ENCODE measurements around the gene NEGR1. TPM values are rescaled to one million over a fixed set of nuclear protein-coding genes. Genes with fewer than 3 reads are reported as not detected.

The NEGR1 gene
- total RNA-seq, 1 donor from 2014 or later, result 4.0 TPM

DNA sequence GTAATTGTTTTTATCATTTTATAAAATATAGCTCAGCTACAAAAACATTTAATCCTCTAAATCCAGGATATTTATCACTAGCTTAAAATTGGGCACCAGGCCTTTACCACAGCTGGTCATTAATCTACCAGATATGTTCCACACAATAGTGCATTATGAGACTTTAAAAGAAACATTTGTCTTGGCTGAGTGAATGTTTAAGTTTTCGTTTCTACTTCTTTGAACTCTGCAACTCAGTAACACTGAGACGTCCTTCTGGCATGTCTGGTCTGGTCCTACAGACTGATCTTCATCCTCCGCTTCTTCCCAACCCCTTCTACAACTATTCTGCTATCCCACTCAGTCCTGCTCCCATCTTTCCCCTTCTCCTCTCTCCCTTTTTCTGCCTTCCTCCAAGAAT is 296.2 kb downstream of the NEGR1 start:
- no peaks in the 10 kb centered on the region for H3K27me3 ChIP-seq (ENCODE audit: control insufficient read depth, insufficient read depth, low read length)
- no peak overlapping the region for H3K4me3 ChIP-seq (ENCODE audit: low read depth, low read length)
- H3K36me3 ChIP-seq (ENCODE audit: control insufficient read depth, insufficient read depth, low read length), result no peaks in the 10 kb centered on the region
- TF ChIP-seq, protein P1, sequence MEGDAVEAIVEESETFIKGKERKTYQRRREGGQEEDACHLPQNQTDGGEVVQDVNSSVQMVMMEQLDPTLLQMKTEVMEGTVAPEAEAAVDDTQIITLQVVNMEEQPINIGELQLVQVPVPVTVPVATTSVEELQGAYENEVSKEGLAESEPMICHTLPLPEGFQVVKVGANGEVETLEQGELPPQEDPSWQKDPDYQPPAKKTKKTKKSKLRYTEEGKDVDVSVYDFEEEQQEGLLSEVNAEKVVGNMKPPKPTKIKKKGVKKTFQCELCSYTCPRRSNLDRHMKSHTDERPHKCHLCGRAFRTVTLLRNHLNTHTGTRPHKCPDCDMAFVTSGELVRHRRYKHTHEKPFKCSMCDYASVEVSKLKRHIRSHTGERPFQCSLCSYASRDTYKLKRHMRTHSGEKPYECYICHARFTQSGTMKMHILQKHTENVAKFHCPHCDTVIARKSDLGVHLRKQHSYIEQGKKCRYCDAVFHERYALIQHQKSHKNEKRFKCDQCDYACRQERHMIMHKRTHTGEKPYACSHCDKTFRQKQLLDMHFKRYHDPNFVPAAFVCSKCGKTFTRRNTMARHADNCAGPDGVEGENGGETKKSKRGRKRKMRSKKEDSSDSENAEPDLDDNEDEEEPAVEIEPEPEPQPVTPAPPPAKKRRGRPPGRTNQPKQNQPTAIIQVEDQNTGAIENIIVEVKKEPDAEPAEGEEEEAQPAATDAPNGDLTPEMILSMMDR (IDR thresholded peaks at IDR 0.05; ENCODE audit: insufficient read depth, low read length, poor library complexity, severe bottlenecking), result no peak
- no peak for DNase-seq (ENCODE audit: low read depth)

DNA sequence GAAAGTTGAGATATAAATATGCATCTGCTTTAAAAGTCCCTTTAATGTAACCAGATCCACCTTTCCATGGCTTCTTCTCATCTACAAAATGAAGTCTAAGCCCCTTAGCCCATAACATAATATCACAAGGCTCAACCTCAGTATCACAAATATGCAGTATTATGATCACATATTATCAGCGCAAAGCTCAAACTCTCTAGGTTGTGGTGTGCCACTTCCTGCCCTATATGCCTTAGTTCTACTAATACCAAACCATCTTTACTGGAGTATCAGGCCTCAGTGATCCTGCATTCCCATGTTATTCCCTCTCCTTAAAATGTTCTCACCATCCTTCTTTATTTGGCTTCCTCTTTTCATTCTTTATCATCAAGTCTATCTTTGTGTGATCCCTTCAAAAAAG is 301.8 kb downstream of the NEGR1 start:
- no peaks in the 10 kb centered on the region for H3K27me3 ChIP-seq (ENCODE audit: control insufficient read depth, insufficient read depth, low read length)

DNA sequence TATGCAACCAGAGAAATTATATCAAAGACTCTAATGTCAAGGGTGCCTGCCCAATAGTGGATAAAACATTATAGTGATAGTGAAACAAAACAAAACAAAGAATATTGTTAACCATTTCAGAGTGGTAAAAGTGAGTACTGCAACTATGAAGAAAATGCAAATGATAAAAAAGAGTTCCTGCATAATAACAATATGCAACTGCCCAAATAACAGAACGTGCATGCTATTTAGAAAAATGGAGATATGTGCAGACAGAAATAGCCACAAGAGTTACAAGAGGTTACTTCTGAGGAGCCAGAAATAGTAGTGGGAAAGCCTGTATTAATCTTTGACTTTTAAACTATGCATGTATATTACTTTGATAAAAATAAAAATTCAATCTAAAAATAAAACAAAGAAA is 302.5 kb downstream of the NEGR1 start:
- Histone ChIP-seq H3K27me3 (ENCODE audit: control insufficient read depth, insufficient read depth, low read length) (no peaks in the 10 kb centered on the region), H3K4me3 (ENCODE audit: low read depth, low read length) (no peak overlapping the region), H3K36me3 (ENCODE audit: control insufficient read depth, insufficient read depth, low read length) (no peaks in the 10 kb centered on the region)
- TF ChIP-seq, protein P1 (IDR thresholded peaks at IDR 0.05; ENCODE audit: insufficient read depth, low read length, poor library complexity, severe bottlenecking), result no peak
- no peak for DNase-seq (ENCODE audit: low read depth)

More for the DNA sequence above, 301.8 kb downstream of the NEGR1 start:
- no peak for DNase-seq (ENCODE audit: low read depth)
- no peak overlapping the region for H3K4me3 ChIP-seq (ENCODE audit: low read depth, low read length)
- H3K36me3 ChIP-seq (ENCODE audit: control insufficient read depth, insufficient read depth, low read length), result no peaks in the 10 kb centered on the region
- TF ChIP-seq, protein P1 (IDR thresholded peaks at IDR 0.05; ENCODE audit: insufficient read depth, low read length, poor library complexity, severe bottlenecking), result no peak

DNA sequence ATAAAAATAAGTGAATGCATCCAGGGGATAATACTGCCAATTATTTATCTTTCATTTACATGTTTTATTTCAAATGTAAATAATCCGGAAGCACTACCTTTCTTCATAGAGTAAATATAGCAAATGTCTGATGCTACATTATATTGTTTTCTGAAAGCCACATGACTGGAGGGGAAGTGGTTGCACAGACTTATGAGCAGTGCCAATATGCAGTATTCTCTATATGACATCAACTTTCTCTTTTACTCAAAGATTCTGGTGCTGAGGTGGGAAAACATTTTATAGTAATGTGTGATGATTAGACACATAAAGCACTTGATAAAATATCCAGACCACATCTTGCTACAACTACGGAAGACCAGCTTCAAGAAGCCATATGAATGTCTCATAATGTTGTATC is 314.7 kb downstream of the NEGR1 start:
- TF ChIP-seq, protein P1 (IDR thresholded peaks at IDR 0.05; ENCODE audit: insufficient read depth, low read length, poor library complexity, severe bottlenecking), result no peak
- DNase-seq (ENCODE audit: low read depth), result no peak
- no peaks in the 10 kb centered on the region for H3K36me3 ChIP-seq (ENCODE audit: control insufficient read depth, insufficient read depth, low read length)

DNA sequence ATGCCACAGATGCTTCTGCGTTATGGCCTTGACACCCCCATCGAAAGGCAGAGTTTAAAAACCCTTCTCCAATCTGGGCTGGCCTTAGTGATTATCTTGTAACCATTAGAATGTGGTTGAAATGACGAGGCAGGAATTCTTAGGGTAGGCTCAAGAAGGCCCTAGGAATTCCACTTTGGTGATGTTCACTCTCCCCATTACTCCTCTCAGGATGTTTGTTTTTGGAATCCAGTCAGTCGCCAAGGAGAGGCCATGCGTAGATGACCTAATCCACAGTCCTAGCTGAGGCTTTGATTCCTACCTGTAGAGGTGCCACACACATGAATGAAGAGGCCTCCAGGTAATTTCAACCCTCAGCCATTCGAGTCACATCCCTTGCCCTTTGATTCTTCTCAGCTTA is 318.2 kb downstream of the NEGR1 start:
- no peaks in the 10 kb centered on the region for H3K27me3 ChIP-seq (ENCODE audit: control insufficient read depth, insufficient read depth, low read length)
- TF ChIP-seq, protein P1 (IDR thresholded peaks at IDR 0.05; ENCODE audit: insufficient read depth, low read length, poor library complexity, severe bottlenecking), result no peak
- no peak for DNase-seq (ENCODE audit: low read depth)
- H3K36me3 ChIP-seq (ENCODE audit: control insufficient read depth, insufficient read depth, low read length), result no peaks in the 10 kb centered on the region
- no peak overlapping the region for H3K4me3 ChIP-seq (ENCODE audit: low read depth, low read length)

More for the DNA sequence above, 314.7 kb downstream of the NEGR1 start:
- H3K4me3 ChIP-seq (ENCODE audit: low read depth, low read length), result no peak overlapping the region
- H3K27me3 ChIP-seq (ENCODE audit: control insufficient read depth, insufficient read depth, low read length), result no peaks in the 10 kb centered on the region

DNA sequence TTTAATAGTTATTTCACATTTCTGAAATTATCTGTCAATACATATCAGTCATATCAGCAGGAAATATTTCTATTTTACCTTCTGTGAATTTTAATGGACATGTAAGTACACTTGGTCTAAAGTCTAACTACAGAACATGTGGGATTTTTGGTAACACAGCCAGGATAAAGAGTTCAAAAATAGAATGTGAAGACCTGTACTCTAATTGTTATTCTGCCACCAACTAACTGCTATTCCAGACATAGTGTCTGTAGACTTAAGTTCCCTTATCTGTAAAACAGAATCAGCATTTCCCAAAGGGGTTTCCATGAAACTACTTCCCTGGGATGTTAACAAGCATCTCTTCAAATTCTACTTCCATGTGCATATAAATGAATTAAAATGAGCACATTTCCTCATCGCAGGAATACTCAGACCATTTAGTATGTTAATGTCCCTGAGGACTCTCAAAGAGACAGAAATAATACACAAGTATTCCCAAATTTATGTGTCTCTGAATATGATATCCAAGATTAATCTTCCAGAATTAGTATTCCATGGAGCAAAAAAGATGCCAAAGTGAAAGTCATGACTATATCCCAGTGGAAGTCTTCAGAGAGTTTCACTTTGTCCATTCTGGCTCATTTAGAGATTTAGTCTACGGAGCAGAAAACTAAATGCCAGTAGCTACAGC is 325.6 kb downstream of the NEGR1 start:
- TF ChIP-seq, protein P1 (IDR thresholded peaks at IDR 0.05; ENCODE audit: insufficient read depth, low read length, poor library complexity, severe bottlenecking), result no peak
- H3K4me3 ChIP-seq (ENCODE audit: low read depth, low read length), result no peak overlapping the region
- no peaks in the 10 kb centered on the region for H3K36me3 ChIP-seq (ENCODE audit: control insufficient read depth, insufficient read depth, low read length)
- H3K27me3 ChIP-seq (ENCODE audit: control insufficient read depth, insufficient read depth, low read length), result no peaks in the 10 kb centered on the region
- DNase-seq (ENCODE audit: low read depth), result no peak
